Mononuclear cell (primary cell): Measurements from ENCODE around the gene MEX3A. TPM values are rescaled to one million over a fixed set of nuclear protein-coding genes. Genes with fewer than 3 reads are reported as not detected.
A peak's percentile ranks its signal among the peaks of the same experiment; 100 is the strongest.
"Not testable (repeated sequence)": the region's sequence is repeated elsewhere in the genome, so short reads cannot be mapped to it uniquely, and the experiment has no call there.

Experiments used
- H3K27me3 ChIP-seq: 2 replicates; pipeline ENCODE4 v1.6.0; 2011; ENCODE audit warnings: low read length, control low read depth; ENCODE audit not compliant: insufficient read depth
- H3K4me1 ChIP-seq: 2 replicates; pipeline ENCODE4 v1.5.1; 2011; ENCODE audit warnings: mild to moderate bottlenecking, low read length, control low read depth; ENCODE audit not compliant: insufficient read depth
- H3K4me3 ChIP-seq: 2 replicates; pipeline ENCODE4 v1.5.1; 2011; ENCODE audit warnings: mild to moderate bottlenecking, low read length, moderate library complexity
- H3K9me3 ChIP-seq: 2 replicates; pipeline ENCODE4 v1.5.1; 2011; ENCODE audit warnings: low read depth, mild to moderate bottlenecking, control low read depth, low read length
- total RNA-seq: library from RNA; depleted of rRNA; stranded (reverse); fragments of >200 nt; gene quantifications from one replicate; pipeline ENCODE4 v1.2.3, GENCODE V29; 2012

Gene MEX3A
- total RNA-seq, 1 donor, result not detected

- peaks cover 26% of the 10 kb centered on the region for H3K27me3 ChIP-seq
- no peak overlapping the region for H3K4me3 ChIP-seq
- H3K4me1 ChIP-seq, result peaks cover 66% of the 10 kb centered on the region
- H3K9me3 ChIP-seq, result no peaks in the 10 kb centered on the region
Observed at GRCh38 chr1:156122086-156122485, 39.8 kb upstream of the MEX3A start.

GRCh38 chr1:156121457-156121856 lies 39.2 kb upstream of the MEX3A start:
- Histone ChIP-seq H3K4me3 (no peak overlapping the region), H3K27me3 (peaks cover 26% of the 10 kb centered on the region), H3K9me3 (no peaks in the 10 kb centered on the region), H3K4me1 (peaks cover 59% of the 10 kb centered on the region)

GRCh38 chr1:156121005-156121404 lies 38.7 kb upstream of the MEX3A start:
- Histone ChIP-seq H3K27me3 (peaks cover 26% of the 10 kb centered on the region), H3K4me1 (peaks cover 55% of the 10 kb centered on the region)
- H3K4me3 ChIP-seq, H3K9me3 ChIP-seq: not testable (repeated sequence)

GRCh38 chr1:156120318-156120717 lies 38.1 kb upstream of the MEX3A start:
- Histone ChIP-seq H3K27me3 (peaks cover 33% of the 10 kb centered on the region), H3K4me1 (peaks cover 55% of the 10 kb centered on the region), H3K4me3 (no peak overlapping the region)

GRCh38 chr1:156119503-156120209 lies 37.4 kb upstream of the MEX3A start:
- Histone ChIP-seq H3K4me1 (peaks cover 55% of the 10 kb centered on the region), H3K4me3 (no peak overlapping the region), H3K9me3 (no peaks in the 10 kb centered on the region), H3K27me3 (peaks cover 40% of the 10 kb centered on the region)

More at GRCh38 chr1:156120318-156120717, 38.1 kb upstream of the MEX3A start:
- no peaks in the 10 kb centered on the region for H3K9me3 ChIP-seq

GRCh38 chr1:156118177-156118868 lies 36.1 kb upstream of the MEX3A start:
- Histone ChIP-seq H3K4me1 (peaks cover 51% of the 10 kb centered on the region), H3K9me3 (no peaks in the 10 kb centered on the region), H3K4me3 (no peak overlapping the region), H3K27me3 (peaks cover 50% of the 10 kb centered on the region)

- peaks cover 44% of the 10 kb centered on the region for H3K4me1 ChIP-seq
- peaks cover 51% of the 10 kb centered on the region for H3K27me3 ChIP-seq
- H3K4me3 ChIP-seq, result no peak overlapping the region
- no peaks in the 10 kb centered on the region for H3K9me3 ChIP-seq
Observed at GRCh38 chr1:156117414-156118176, 35.3 kb upstream of the MEX3A start.

- peaks cover 52% of the 10 kb centered on the region for H3K27me3 ChIP-seq
- peaks cover 42% of the 10 kb centered on the region for H3K4me1 ChIP-seq
- H3K4me3 ChIP-seq, H3K9me3 ChIP-seq: not testable (repeated sequence)
Observed at GRCh38 chr1:156116731-156117130, 34.5 kb upstream of the MEX3A start.

- H3K9me3 ChIP-seq, result no peaks in the 10 kb centered on the region
- peaks cover 55% of the 10 kb centered on the region for H3K27me3 ChIP-seq
- H3K4me3 ChIP-seq, result peak overlapping the region; percentile 59
- peaks cover 40% of the 10 kb centered on the region for H3K4me1 ChIP-seq
Observed at GRCh38 chr1:156115514-156116374, 33.5 kb upstream of the MEX3A start.

- H3K4me1 ChIP-seq, result peaks cover 32% of the 10 kb centered on the region
- H3K27me3 ChIP-seq, result peaks cover 55% of the 10 kb centered on the region
- peak overlapping the region; percentile 59 for H3K4me3 ChIP-seq
- H3K9me3 ChIP-seq, result no peaks in the 10 kb centered on the region
Observed at GRCh38 chr1:156114919-156115513, 32.8 kb upstream of the MEX3A start.

GRCh38 chr1:156114101-156114918 lies 32.0 kb upstream of the MEX3A start, which contains the start of gene LMNA:
Gene LMNA (plus strand): TSS chr1:156114711. CDS start chr1:156114919, 208 bp downstream.
- H3K27me3 ChIP-seq, result peaks cover 55% of the 10 kb centered on the region
- H3K4me1 ChIP-seq, result peaks cover 25% of the 10 kb centered on the region
- no peaks in the 10 kb centered on the region for H3K9me3 ChIP-seq
- H3K4me3 ChIP-seq, result peak within 1 kb of the TSS; percentile 59

GRCh38 chr1:156113282-156113950 lies 31.2 kb upstream of the MEX3A start:
- H3K9me3 ChIP-seq, result no peaks in the 10 kb centered on the region
- H3K27me3 ChIP-seq, result peaks cover 55% of the 10 kb centered on the region

More at GRCh38 chr1:156113282-156113950, 31.2 kb upstream of the MEX3A start:
- Histone ChIP-seq H3K4me3 (no peak overlapping the region), H3K4me1 (peaks cover 24% of the 10 kb centered on the region)
